DMS153 (cell line): ENCODE data around the gene LYSMD3.

Source experiments
- DNase-seq: peaks from one replicate; lab custom pipeline; 2025; lab: John Stamatoyannopoulos, UW

The LYSMD3 gene

GRCh38 chr5:90548069-90548593, 18.7 kb upstream of the LYSMD3 start:
- DNase-seq: peak; percentile 77

GRCh38 chr5:90547072-90547536, 17.7 kb upstream of the LYSMD3 start:
- no peak for DNase-seq

GRCh38 chr5:90546216-90546837, 16.9 kb upstream of the LYSMD3 start:
- DNase-seq: no peak

GRCh38 chr5:90545511-90545910, 16.1 kb upstream of the LYSMD3 start:
- no peak for DNase-seq

GRCh38 chr5:90542827-90543519, 13.6 kb upstream of the LYSMD3 start:
- DNase-seq: no peak

- DNase-seq: peak; percentile 9
Measured at GRCh38 chr5:90534922-90535321, 5.5 kb upstream of the LYSMD3 start.

GRCh38 chr5:90533794-90534193, 4.4 kb upstream of the LYSMD3 start:
- DNase-seq: no peak

GRCh38 chr5:90530736-90531487, 1.5 kb upstream of the LYSMD3 start:
- no peak for DNase-seq

GRCh38 chr5:90529939-90530677, 724 bp upstream of the LYSMD3 start:
- DNase-seq: peak; percentile 30

- no peak for DNase-seq
Measured at GRCh38 chr5:90528601-90529193, 687 bp downstream of the LYSMD3 start.

- peak; percentile 57 for DNase-seq
Measured at GRCh38 chr5:90519081-90519480, 10.3 kb downstream of the LYSMD3 start.

GRCh38 chr5:90518661-90519060, 10.7 kb downstream of the LYSMD3 start:
- DNase-seq: peak; percentile 59

GRCh38 chr5:90514520-90514919, 14.9 kb downstream of the LYSMD3 start:
- DNase-seq: no peak

- no peak for DNase-seq
Measured at GRCh38 chr5:90510438-90510837, 18.9 kb downstream of the LYSMD3 start.

- DNase-seq: no peak
Measured at GRCh38 chr5:90506221-90506620, 23.2 kb downstream of the LYSMD3 start.

- DNase-seq: no peak
Measured at GRCh38 chr5:90504743-90505142, 24.6 kb downstream of the LYSMD3 start.

- no peak for DNase-seq
Measured at GRCh38 chr5:90503596-90503995, 25.8 kb downstream of the LYSMD3 start.

- no peak for DNase-seq
Measured at GRCh38 chr5:90495146-90495545, 34.2 kb downstream of the LYSMD3 start.

- no peak for DNase-seq
Measured at GRCh38 chr5:90494043-90494442, 35.3 kb downstream of the LYSMD3 start.

GRCh38 chr5:90488791-90489190, 40.6 kb downstream of the LYSMD3 start:
- DNase-seq: no peak

GRCh38 chr5:90484540-90484939, 44.8 kb downstream of the LYSMD3 start:
- no peak for DNase-seq

GRCh38 chr5:90483206-90483605, 46.2 kb downstream of the LYSMD3 start:
- DNase-seq: no peak
